AG04450 (cell line): ENCODE data around the gene APOBEC3B. TPM values are rescaled to one million over a fixed set of nuclear protein-coding genes. Genes with fewer than 3 reads are reported as not detected.
"Not testable (repeated sequence)": the region's sequence is repeated elsewhere in the genome, so short reads cannot be mapped to it uniquely, and the experiment has no call there.

Source experiments
- CTCF ChIA-PET: fragments of 300-600, 350-600 bp; formaldehyde crosslinking; extraction: SDS; loops from one replicate; lab custom pipeline; 2022; ENCODE audit warnings: antibody characterized with exemption, inconsistent platforms; lab: Charles Lee
- POLR2A ChIA-PET: fragments of 350-600 bp; formaldehyde crosslinking; extraction: SDS; loops from one replicate; lab custom pipeline; 2021; ENCODE audit warnings: antibody characterized with exemption, inconsistent platforms; lab: Yijun Ruan, JAX
- DNase-seq: peaks from one replicate; pipeline ENCODE4 v3.0.0-alpha.2; 2011; ENCODE audit warnings: low read depth, low spot score
- H3K27ac ChIP-seq: one replicate; pipeline ENCODE4 v1.5.1; 2012; ENCODE audit warnings: low read depth, low read length, control low read depth
- H3K27me3 ChIP-seq: one replicate; pipeline ENCODE4 v1.6.0; 2012; ENCODE audit warnings: low read length; ENCODE audit not compliant: control insufficient read depth, insufficient read depth
- H3K4me3 ChIP-seq: 2 replicates; pipeline ENCODE4 v1.5.1; 2011; ENCODE audit warnings: mild to moderate bottlenecking, low read depth, low read length, control low read depth
- H3K9me3 ChIP-seq: 2 replicates; pipeline ENCODE4 v1.5.1; 2012; ENCODE audit warnings: low read length; ENCODE audit not compliant: control insufficient read depth, insufficient read depth
- polyA plus RNA-seq: library from polyadenylated mRNA; depleted of rRNA; stranded (reverse); fragments of >200 nt; gene quantifications from 2 replicates; pipeline ENCODE4 v1.2.3, GENCODE V29; 2011
- TF ChIP-seq, protein P1 (sequence below): IDR thresholded peaks from 2 replicates; pipeline ENCODE4 v1.5.1; 2011; ENCODE audit warnings: low read depth, low read length, control low read depth, inconsistent platforms

Gene APOBEC3B
- polyA plus RNA-seq, 1 experiment, result 12.5 TPM

DNA sequence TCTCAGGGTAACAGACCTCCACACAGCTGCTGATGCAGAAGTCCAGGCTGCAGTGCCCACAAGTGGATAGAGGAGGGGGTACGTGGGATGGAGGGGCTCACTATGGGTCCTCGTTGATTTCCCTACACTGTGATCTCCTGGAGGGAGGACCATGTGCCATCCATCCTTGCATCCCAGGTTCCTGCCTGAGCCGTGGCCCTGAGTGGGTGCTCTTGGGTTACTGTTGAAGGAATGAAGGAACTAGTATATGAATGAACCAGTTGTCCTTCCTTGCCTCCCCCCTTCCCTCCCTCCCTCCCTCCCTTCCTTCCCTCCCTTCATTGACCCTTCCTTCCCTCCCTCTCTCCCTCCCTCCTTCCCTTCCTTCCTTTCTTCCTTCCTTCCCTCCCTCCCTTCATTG is 15.4 kb downstream of the APOBEC3B start:
- peaks cover 4% of the 10 kb centered on the region for H3K27me3 ChIP-seq
- no peak overlapping the region for H3K4me3 ChIP-seq
- TF ChIP-seq, protein P1, sequence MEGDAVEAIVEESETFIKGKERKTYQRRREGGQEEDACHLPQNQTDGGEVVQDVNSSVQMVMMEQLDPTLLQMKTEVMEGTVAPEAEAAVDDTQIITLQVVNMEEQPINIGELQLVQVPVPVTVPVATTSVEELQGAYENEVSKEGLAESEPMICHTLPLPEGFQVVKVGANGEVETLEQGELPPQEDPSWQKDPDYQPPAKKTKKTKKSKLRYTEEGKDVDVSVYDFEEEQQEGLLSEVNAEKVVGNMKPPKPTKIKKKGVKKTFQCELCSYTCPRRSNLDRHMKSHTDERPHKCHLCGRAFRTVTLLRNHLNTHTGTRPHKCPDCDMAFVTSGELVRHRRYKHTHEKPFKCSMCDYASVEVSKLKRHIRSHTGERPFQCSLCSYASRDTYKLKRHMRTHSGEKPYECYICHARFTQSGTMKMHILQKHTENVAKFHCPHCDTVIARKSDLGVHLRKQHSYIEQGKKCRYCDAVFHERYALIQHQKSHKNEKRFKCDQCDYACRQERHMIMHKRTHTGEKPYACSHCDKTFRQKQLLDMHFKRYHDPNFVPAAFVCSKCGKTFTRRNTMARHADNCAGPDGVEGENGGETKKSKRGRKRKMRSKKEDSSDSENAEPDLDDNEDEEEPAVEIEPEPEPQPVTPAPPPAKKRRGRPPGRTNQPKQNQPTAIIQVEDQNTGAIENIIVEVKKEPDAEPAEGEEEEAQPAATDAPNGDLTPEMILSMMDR, result no peak
- ChIA-PET POLR2A (no interaction called here), CTCF (no interaction called here)
- no peak for DNase-seq
- no peaks in the 10 kb centered on the region for H3K9me3 ChIP-seq
- H3K27ac ChIP-seq, result no peak overlapping the region

DNA sequence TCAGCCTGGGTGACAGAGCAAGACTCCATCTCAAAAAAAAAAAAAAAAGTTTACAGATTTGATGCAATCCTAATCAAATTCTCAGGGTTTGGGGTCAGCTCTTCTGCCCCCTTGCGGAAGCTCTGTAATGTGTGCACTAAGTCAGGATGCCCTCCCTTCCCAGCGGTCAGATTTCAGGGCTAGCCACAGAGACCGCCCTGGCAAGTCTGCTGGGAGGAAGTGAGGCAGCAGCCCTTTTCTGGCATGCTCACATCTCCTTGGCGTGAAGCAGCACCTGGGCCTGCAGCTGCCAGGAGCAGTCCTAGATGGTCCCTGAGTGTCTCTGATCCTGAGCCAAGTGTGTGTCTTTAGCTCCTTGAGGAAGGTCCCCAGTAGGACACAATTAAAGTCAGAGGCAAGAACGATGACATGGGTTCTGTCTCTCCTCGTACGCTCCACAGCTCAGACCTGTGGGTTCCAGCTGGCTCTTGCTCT is 21.1 kb downstream of the APOBEC3B start:
- Histone ChIP-seq H3K9me3 (no peaks in the 10 kb centered on the region), H3K4me3 (no peak overlapping the region), H3K27ac (peak overlapping the region; percentile 21), H3K27me3 (peaks cover 4% of the 10 kb centered on the region)
- peak; percentile 67 for DNase-seq
- CTCF ChIA-PET, result interaction anchor here (0.6 to 7.1 kb wide), 27 partner anchors 8 to 902 kb away, joined by 3 to 109 read pairs (median 3); partner anchors contain the start of genes APOBEC3B, APOBEC3C, CBX6 and RPL3
- POLR2A ChIA-PET, result interaction anchor here (1.2 kb wide), 1 partner anchor 133 kb away, joined by 5 read pairs; no protein-coding TSS in a partner anchor
- TF ChIP-seq, protein P1, result peak; percentile 83

DNA sequence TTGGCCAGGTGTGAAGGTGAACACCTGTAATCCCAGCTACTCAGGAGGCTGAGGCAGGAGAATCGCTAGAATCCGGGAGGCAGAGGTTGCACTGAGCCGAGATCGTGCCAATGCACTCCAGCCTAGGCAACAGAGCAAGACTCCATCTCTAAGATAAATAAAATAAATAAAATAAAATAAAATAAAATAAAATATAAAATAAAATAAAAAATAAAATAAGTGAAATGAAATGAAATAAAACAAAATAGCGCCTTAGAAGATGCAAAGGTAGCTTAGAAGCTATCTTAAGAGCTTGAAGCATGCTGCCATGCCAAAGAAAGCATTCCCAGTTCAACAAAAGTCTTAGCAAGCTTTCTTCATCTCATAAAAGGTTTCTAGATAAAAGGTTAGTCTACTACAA is 25.0 kb downstream of the APOBEC3B start:
- ChIA-PET POLR2A (interaction anchor here (0.5 kb wide), 1 partner anchor 106 kb away, joined by 4 read pairs; no protein-coding TSS in a partner anchor), CTCF (interaction anchor here (0.7 to 7.1 kb wide), 7 partner anchors 58 to 309 kb away, joined by 3 to 109 read pairs (median 5); partner anchors contain the start of gene CBX6)
- no peak for DNase-seq
- Histone ChIP-seq H3K9me3 (no peaks in the 10 kb centered on the region), H3K27ac (no peak overlapping the region), H3K4me3 (no peak overlapping the region), H3K27me3 (no peaks in the 10 kb centered on the region)
- TF ChIP-seq, protein P1, result no peak

DNA sequence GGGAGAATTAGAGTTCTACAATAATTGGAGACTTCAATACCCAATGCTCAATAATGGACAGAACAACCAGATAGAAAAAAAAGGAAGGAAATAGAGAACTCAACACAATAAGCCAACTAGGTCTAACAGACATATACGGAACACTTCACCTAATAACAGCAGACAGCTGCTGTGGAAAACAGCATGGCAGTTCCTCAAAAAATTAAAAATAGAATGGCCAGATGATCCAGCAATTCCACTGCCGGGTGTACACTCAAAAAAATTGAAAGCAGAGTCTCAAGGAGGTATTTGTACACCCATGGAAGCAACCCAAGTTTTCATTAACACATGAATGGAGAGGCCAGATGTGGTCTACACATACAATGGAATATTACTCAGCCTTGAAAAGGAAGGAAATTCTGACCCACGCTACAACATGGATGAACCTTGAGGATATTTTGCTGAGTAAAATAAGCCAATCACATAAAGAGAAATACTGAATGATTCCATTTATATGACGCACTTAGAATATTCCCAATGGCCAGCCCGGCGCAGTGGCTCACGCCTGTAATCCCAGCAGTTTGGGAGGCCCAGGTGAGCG is 26.2 kb downstream of the APOBEC3B start:
- DNase-seq, H3K27ac ChIP-seq, H3K4me3 ChIP-seq, H3K9me3 ChIP-seq, POLR2A ChIA-PET, H3K27me3 ChIP-seq: not testable (repeated sequence)
- CTCF ChIA-PET, result interaction anchor here (0.6 to 0.7 kb wide), 3 partner anchors 113 to 488 kb away, joined by 3 read pairs; no protein-coding TSS in a partner anchor

DNA sequence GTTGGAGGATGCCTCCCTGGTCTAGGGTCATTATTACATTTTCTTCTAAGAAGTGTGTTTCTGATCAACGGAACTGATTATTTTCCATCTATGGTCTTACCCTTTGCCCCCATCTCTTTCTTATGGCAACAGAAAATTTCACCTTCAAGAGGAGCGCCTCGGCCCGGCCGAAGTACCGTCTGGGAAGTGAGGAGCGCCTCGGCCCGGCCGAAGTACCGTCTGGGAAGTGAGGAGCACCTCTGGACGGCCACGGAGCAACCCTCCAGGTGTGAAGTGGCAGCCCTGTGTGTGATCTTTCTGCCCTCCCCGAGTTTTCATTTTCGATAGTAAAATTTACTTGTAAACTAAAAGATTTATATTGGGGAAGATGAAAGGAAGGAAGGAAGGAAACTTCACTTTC is 28.8 kb downstream of the APOBEC3B start:
- Histone ChIP-seq H3K9me3 (no peaks in the 10 kb centered on the region), H3K27ac (no peak overlapping the region), H3K4me3 (no peak overlapping the region), H3K27me3 (no peaks in the 10 kb centered on the region)
- POLR2A ChIA-PET, result no interaction called here
- CTCF ChIA-PET, result no interaction called here
- TF ChIP-seq, protein P1, result no peak
- no peak for DNase-seq
